GM11168 (cell line): ENCODE measurements around the gene MAP3K6.
"Not testable (repeated sequence)": the region's sequence is repeated elsewhere in the genome, so short reads cannot be mapped to it uniquely, and the experiment has no call there.

Experiments
- in situ Hi-C: fragments of 300-500 bp; cut with MboI; formaldehyde crosslinking; loops from one replicate; pipeline ENCODE4 v1.12.0; 2022; ENCODE audit warnings: low sequenced_read_pairs; ENCODE audit not compliant: unreplicated experiment

MAP3K6 gene

GRCh38 chr1:27366411-27367159 lies at the start of gene MAP3K6:
MAP3K6 (minus strand) TSS chr1:27366961; CDS start chr1:27366597, 364 bp downstream.
- in situ Hi-C loops, result no loop called here

- in situ Hi-C loops, result no loop called here
Measured at GRCh38 chr1:27414091-27414490, 47.3 kb upstream of the MAP3K6 start.

DNA sequence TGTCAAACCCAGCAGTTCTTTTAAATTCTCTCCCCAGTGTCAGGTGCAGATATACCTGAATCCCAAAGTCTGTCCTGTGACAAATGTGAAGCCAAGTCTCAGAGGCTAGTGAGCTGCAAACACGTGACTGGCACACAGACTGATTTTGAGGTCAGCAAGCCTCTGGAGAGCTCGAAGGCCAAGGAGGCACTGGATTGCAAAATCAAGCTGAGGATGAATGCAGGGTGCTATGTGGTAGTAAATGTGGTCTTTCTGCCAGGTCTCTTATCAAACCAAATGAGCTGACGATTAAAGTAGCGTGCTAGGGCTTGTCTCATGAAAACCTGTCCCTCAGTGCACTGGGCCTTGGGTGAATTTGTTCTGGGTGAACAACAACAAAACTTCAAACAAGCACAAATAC lies 46.2 kb upstream of the MAP3K6 start:
- in situ Hi-C loops, result no loop called here

DNA sequence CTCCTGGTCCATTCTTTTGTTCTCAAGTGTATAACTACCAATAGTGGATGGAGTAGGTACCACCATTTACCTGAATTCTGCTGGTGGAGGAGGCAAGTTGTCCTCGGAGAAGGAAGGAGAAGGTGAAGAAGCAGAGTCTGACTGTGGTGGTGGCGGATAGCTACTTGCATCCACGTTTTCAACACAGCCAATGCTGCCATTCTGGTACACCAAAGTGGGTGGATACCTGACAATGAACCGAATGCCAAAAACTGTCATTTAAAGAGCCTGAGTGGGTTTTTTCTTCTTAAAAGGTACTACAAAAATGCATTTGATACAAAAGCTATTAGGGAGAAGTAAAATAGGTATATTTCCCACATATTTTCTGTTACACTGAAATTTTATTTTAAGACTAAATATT lies 45.7 kb upstream of the MAP3K6 start:
- in situ Hi-C loops, result no loop called here

DNA sequence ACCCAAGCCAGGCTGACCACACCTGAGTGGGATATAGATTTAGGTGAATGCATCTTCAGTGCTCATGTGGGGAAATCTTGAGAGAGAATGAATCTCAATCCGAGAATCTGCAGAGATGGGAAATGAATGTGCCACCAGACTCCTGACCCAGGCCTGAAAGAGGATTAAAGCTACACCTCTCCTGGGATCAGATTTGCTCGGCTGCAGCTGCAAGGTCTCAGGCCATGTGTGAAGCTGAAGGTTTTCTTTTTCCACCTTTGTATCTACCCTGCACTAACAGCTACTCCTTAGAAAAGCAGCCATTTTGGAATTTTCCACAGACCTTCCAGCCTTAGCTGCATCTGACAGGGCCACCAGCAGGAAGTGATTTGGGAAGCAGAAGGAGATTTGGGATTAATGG lies 43.9 kb upstream of the MAP3K6 start:
- in situ Hi-C loops, result no loop called here

DNA sequence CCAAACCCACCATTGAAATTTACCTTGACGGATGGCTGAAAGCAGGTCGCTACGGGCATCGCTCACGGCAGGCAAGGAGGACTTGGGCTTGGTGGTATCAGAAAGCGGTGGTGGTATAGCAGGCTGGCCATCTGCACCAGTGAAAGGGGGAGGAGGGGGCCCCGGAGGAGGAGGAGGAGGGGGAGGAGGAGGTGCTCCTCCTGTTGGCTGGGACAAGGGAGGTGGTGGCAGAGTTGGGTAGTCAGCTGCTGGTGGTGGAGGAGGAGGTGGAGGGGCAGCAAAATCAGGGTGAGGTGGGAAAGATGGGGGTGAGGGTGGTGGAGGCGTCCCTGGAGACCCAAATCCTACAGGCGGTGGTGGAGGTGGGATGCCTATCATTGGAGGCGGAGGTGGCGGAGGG lies 42.9 kb upstream of the MAP3K6 start:
- in situ Hi-C loops, result no loop called here

- in situ Hi-C loops, result no loop called here
Measured at GRCh38 chr1:27408151-27408550, 41.4 kb upstream of the MAP3K6 start.

DNA sequence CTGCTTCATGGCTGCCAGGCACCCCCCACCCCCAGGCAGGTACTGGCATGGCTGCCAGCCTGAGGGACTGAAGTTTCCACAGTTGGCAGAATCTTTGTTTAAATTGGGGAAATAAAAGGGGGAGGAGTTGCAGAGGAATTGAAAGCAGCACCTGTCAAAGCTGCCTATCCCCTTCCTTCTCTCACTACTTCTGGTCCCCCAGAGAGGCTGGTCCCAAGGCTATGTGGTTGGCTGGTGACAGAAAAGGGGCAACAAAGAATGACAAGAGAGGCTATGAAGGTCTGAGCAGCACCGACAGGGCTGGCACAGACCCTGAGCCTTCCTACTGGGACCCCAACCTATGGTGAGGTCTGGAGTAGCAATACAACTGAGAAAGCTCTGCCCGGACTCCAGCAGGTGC lies 40.0 kb upstream of the MAP3K6 start:
- in situ Hi-C loops, result not testable (repeated sequence)

DNA sequence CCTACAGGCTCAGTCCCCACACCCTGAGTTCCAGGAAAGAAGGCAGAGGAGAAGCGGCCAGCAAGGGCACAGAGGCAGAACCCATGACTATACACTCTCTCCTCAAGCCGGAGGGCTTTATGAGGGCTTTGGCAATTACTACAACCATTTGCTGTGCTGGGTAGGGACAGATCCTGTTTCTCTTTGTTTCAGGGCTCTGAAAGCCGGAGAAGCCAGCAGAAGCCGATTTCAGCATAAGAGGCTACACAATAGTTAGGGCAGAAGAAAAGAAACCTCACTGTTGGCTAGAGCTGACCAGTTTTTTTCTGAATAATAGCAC lies 39.6 kb upstream of the MAP3K6 start:
- in situ Hi-C loops, result no loop called here

DNA sequence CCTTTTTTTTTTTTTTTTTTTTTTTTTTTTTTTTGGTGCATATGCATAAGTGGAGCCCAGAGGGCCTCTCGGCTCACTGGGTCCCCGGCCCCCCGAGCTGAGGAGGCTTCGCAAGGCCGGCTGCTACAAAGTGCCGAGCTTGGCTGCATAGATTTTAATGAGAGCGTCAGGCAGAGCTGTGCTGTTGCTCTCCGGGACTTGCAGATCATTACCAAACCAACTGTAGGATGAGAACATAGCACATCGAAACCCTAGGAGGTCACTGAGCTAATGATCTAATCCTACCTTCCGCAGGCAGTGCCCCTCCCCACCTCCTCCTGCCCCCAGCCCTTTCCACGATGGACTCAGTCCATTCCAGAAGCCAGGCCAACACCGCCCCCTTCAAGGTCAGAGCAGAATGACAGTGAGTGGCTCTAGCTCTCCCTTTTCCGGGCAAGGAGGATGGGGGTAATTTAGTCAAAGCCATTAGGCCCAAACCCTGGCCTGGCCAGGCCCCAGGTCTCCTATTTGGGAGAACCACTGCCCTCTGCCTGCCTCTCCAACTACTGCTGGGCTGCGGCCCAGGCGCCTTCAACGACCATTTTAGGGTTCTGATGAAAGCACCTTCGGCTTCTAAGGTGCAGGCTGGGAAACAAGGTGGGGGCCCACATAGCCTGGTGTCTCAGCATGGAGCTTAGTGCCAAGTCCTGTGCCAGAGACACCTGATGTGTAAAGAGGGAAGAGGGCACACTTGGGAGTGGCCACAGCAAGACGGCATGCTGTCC lies 39.0 kb upstream of the MAP3K6 start:
- in situ Hi-C loops, result not testable (repeated sequence)

- in situ Hi-C loops, result no loop called here
Measured at GRCh38 chr1:27405074-27405473, 38.3 kb upstream of the MAP3K6 start.

DNA sequence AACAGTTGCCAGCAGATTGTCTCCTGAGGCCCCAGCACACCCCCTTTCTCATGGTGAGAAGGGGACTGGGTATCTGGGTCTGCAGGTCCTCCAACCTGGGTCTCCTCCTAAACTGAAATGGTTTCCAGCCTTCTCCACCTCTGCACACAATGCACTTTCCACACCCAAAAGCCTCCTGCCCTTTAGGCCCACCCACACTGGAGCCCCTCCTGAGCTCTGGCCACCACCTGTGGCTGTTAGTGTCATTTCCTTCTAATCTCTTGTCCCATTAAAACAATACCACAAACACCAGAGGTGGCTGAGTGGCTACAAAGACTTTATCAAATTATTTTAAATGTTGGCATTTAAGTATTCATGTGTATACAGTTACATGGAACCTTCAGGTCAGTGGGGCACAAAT lies 37.2 kb upstream of the MAP3K6 start:
- in situ Hi-C loops, result no loop called here

- in situ Hi-C loops, result no loop called here
Measured at GRCh38 chr1:27403065-27403726, 36.4 kb upstream of the MAP3K6 start.

- in situ Hi-C loops, result no loop called here
Measured at GRCh38 chr1:27402349-27402754, 35.6 kb upstream of the MAP3K6 start.

- in situ Hi-C loops, result no loop called here
Measured at GRCh38 chr1:27400963-27401341, 34.2 kb upstream of the MAP3K6 start.

DNA sequence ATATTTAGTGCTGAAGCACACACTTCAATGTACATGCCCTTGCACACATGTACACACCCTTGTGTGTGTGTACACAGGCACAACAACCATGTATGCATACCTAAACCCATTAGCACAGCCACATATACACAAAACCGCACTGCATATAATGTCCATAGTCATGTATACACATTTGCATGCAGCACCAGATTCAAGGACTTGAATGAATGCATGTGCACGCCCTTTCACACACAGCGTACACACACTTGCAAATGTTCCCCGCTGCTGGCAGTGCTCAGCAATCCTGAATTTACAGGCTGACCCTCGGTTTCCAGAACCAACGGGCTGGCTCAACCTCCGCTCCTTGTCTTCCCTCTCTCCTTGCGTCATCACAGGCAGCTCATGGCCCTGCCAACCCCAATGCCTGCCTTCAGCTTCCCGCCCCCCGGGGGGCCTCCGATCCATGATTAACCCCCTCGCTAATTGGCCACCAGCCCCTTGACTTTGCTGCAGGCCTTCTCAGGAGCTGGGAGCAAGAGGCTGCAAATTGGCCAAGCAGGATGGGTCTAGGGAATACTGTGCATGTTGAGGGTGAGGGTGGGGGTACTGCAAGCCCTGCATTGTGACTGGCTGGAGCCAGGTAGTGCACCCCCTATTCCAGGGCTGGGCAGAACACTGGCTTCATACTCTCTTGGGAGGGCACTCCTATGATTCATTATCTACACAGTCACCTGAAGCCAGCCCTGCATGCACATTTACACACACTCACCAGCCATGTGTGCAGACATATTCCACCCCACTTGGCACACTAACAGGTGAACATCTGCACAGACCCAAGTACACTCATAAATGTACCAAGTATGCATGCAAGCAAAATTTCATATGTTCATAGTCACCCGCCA lies 33.6 kb upstream of the MAP3K6 start:
- in situ Hi-C loops, result no loop called here

- in situ Hi-C loops, result loop anchor here (10.0 kb wide), 1 partner anchor 205 kb away; the partner anchor contains the start of gene AHDC1
Measured at GRCh38 chr1:27399251-27400025, 32.7 kb upstream of the MAP3K6 start.

GRCh38 chr1:27398405-27399149 lies 31.8 kb upstream of the MAP3K6 start:
- in situ Hi-C loops, result loop anchor here (10.0 kb wide), 1 partner anchor 206 kb away; the partner anchor contains the start of gene AHDC1

DNA sequence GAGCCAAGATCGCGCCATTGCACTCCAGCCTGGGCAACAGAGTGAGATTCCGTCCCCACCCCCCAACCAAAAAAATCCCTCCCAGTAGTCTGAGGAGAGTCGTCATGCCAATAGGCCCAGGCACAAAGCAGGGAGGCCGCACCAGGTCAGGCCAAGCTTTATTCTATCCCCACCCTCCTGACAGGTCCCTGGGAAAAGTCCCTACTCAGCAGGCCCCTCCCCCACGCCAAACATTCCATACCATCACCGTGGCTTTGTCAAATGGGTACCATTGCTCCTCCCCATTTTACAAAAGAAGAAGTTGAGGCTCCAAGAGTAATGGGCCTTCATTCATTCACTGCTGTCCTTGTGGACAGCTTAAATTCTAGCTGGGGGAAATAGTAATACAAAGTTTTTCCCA lies 31.0 kb upstream of the MAP3K6 start:
- in situ Hi-C loops, result loop anchor here (10.0 kb wide), 1 partner anchor 207 kb away; the partner anchor contains the start of gene AHDC1
